SK-N-MC (cell line): ENCODE results near the gene SPOCD1.
"Not testable (repeated sequence)": the region's sequence is repeated elsewhere in the genome, so short reads cannot be mapped to it uniquely, and the experiment has no call there.

Source experiments
- DNase-seq: peaks from one replicate; pipeline ENCODE4 v3.0.0-alpha.2; 2011; ENCODE audit warnings: low read depth, low spot score
- H3K27ac ChIP-seq: fragments of 200-600 bp; sonication (generic); 2 replicates; pipeline ENCODE4 v1.5.1; 2016; ENCODE audit warnings: mixed run types
- H3K36me3 ChIP-seq: fragments of 200-600 bp; sonication (generic); 2 replicates; pipeline ENCODE4 v1.6.1; 2017; ENCODE audit warnings: antibody characterized with exemption, low read length, mixed read lengths; ENCODE audit not compliant: insufficient read depth
- H3K4me3 ChIP-seq: fragments of 200-600 bp; sonication (generic); 2 replicates; pipeline ENCODE4 v1.5.1; 2016
- H3K9ac ChIP-seq: fragments of 200-600 bp; sonication (generic); 2 replicates; pipeline ENCODE4 v1.8.0; 2017; ENCODE audit warnings: mixed run types, mixed read lengths; ENCODE audit not compliant: insufficient read length
- H3K9me3 ChIP-seq: fragments of 200-600 bp; sonication (generic); 2 replicates; pipeline ENCODE4 v1.6.1; 2017; ENCODE audit warnings: low read depth, mild to moderate bottlenecking, antibody characterized with exemption, low read length, moderate library complexity, mixed read lengths
- EZH2 ChIP-seq: fragments of 200-600 bp; sonication (generic); IDR thresholded peaks from one replicate; pipeline ENCODE4 v1.6.1; 2017; ENCODE audit warnings: antibody characterized with exemption
- FOXP2 ChIP-seq: optimal IDR thresholded peaks from 2 replicates; pipeline ENCODE3; 2011; ENCODE audit warnings: mild to moderate bottlenecking, moderate library complexity; ENCODE audit not compliant: insufficient read depth; ENCODE audit errors: extremely low read length, control extremely low read depth
- POLR2AphosphoS5 ChIP-seq: IDR thresholded peaks from 2 replicates; pipeline ENCODE4 v1.6.1; 2012; ENCODE audit warnings: mild to moderate bottlenecking, low read depth, low read length, borderline replicate concordance

SPOCD1 gene

DNA sequence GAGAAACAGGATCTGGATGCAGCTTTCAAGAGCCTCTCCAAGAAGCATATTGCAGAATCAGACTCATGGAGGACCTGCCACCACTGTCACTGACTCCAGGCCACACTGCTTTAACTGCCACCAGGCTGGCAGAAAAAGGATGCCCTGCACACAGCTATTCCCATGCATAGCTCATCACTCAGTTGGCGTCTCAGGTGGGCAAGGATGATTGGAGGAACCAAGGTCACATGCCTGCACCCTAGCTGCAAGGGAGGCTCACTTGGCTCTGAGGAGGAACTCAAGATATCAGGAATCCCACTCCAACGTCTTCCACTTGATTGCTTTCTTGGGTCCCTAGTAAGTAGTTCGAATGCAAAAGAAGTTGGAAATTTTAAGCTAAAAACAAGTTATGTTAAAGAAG is 19.6 kb upstream of the SPOCD1 start:
- Histone ChIP-seq H3K36me3 (no peaks in the 10 kb centered on the region), H3K9ac (no peak overlapping the region), H3K4me3 (no peak overlapping the region), H3K9me3 (no peaks in the 10 kb centered on the region), H3K27ac (no peak overlapping the region)
- no peak for DNase-seq
- TF ChIP-seq EZH2: no peak

DNA sequence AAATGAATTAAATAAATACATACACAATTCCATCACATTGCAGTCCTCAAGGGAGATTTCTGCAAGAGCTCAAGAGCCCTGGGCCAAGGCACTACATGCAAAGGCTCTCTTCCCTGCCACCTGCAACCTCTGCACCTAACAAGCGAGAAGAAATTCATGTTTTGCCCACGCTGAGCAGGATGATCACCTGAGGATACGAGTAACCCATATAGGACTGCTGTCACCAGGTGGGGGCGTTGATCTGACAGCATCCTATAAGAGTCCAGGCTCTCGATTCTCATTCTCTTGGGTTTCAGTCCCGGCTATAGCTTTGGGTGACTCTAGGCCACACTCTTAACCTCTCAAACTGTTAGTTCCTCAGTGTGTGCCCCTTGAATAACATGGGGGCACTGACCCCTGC is 18.7 kb upstream of the SPOCD1 start:
- H3K9me3 ChIP-seq: no peaks in the 10 kb centered on the region
- TF ChIP-seq FOXP2: no peak
- no peak for TF ChIP-seq POLR2AphosphoS5
- TF ChIP-seq EZH2: no peak
- H3K9ac ChIP-seq: no peak overlapping the region
- H3K4me3 ChIP-seq: no peak overlapping the region
- no peak for DNase-seq
- no peaks in the 10 kb centered on the region for H3K36me3 ChIP-seq
- no peak overlapping the region for H3K27ac ChIP-seq

DNA sequence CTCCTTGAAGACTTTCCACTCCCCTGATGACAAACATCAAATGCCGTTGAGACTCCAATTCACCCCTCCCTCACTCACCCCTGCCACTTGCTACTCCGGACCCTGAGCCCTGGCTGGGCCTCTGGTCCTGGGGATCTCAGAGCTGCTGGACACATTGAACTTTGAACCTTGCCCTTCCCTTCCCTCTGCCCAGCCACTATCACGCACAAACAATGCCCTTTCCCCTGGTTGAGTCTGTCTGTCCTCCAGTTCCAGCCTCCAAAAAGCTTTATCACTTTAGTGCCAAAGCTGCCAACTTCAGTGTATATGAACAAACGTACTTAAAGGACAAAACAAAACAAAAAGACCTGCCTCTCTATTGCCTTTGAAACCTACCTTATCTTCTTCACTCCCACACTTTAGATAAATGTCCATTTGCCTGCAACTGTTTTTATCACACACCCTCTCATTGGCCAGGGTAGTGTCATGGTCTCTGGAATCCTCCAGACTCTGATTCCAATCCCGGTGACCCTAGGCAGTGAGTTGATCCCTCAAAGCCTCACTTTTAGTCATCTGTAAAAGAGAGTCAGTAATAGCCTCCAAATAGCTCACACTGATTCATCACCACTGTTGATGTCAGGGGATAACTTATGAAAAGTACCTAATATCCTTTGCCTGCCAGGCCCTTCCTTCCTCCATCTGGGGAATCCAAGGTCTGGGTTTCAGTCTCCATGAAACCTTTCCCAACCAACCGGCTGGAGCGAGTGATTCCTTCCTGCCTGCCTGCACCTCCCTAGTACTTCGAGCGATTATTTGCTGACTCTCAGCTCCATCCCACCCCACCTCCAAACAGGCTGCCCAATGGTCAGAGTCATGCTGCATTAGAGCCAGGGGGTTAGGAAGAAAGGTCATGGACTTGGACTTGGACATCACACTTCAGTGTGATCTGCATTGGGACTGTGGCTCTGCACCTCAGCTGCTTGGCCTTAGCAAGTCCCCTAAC is 15.9 kb upstream of the SPOCD1 start:
- H3K4me3 ChIP-seq: no peak overlapping the region
- TF ChIP-seq POLR2AphosphoS5: no peak
- TF ChIP-seq EZH2: no peak
- TF ChIP-seq FOXP2: no peak
- no peak overlapping the region for H3K27ac ChIP-seq
- H3K9me3 ChIP-seq: no peaks in the 10 kb centered on the region
- no peak overlapping the region for H3K9ac ChIP-seq
- H3K36me3 ChIP-seq: no peaks in the 10 kb centered on the region
- no peak for DNase-seq

DNA sequence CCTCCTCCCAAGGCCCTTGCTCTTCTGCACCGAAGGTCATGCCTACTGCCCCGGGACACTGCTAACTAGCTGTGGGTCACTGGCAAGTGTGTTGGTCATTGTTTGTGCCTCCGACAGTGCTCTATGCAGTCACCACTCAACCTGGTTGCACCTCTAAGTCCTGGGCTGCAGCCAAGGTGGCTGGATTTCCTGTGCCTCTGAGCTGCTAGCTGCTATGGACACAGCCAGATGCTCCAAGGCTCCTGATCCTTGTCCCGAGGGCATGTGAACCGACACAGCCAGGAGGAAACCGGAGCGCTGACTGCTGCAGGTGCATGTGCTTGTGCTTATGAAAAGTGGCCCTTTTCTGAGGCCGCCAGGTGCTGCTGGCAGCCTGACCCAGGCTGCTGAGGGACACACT is 14.7 kb upstream of the SPOCD1 start:
- Histone ChIP-seq H3K4me3 (no peak overlapping the region), H3K9ac (no peak overlapping the region), H3K36me3 (no peaks in the 10 kb centered on the region), H3K9me3 (no peaks in the 10 kb centered on the region), H3K27ac (no peak overlapping the region)
- no peak for DNase-seq
- TF ChIP-seq FOXP2: no peak
- no peak for TF ChIP-seq EZH2
- no peak for TF ChIP-seq POLR2AphosphoS5

DNA sequence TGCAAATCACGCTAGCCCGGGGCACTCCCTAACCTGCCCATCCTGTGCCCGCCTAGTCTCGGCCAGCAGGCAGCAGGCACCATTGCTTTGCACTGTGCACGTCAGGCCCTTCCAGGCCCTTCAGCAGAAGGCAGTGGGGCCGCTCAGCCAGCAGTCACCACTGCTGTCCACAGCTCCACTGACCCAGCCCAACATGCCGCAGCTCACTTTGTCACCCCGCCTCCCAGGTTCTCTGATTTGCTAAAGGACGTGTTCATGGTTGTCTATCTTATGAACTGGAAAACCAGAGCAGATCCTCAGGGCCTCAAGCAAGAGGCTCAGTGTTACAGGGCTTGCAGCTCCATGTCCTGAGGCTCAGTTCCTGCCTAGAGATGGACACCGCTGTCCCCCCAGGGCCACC is 14.2 kb upstream of the SPOCD1 start:
- Histone ChIP-seq H3K4me3 (no peak overlapping the region), H3K9ac (no peak overlapping the region), H3K27ac (no peak overlapping the region), H3K9me3 (no peaks in the 10 kb centered on the region), H3K36me3 (no peaks in the 10 kb centered on the region)
- TF ChIP-seq FOXP2 (no peak), EZH2 (no peak), POLR2AphosphoS5 (no peak)
- DNase-seq: no peak

DNA sequence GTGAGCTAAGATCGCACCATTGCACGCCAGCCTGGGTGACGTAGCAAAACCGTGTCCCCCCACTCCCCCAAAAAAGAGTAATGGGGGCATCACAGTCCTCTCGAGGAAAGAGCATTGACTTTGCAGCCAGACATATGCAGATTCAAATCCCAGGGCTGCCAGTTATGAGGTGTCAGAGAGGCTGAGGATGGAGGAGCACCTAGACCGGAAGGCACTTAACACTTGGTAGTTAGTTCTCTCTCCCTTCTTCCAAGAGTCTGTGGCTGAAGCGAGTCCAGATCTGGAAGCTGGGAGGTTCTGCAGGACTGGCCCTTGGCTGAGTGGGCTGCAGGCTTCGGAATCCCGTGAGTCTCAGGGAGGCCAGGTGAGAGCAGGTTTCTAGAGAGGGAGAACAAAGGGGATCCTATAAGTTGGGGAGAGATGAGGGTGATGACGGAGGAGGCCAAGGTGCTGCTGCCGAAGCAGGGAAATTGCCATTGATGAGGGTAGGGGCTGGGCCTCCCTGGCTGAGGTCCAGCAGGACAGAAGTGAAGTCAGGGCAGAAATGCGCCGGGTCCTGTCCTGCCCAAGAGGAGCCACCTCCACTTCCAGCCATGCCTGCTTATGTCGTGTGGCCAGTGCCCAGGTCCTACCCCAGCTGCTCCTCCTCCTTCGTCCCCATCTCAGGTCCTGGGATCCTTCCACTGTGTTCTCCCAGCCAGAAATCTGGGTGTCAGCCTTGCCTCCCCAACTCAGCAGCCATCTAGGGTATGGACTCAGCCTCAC is 13.3 kb upstream of the SPOCD1 start:
- no peak for TF ChIP-seq EZH2
- no peak for TF ChIP-seq POLR2AphosphoS5
- TF ChIP-seq FOXP2: no peak
- no peak for DNase-seq
- Histone ChIP-seq H3K9me3 (no peaks in the 10 kb centered on the region), H3K36me3 (no peaks in the 10 kb centered on the region), H3K27ac (no peak overlapping the region), H3K4me3 (no peak overlapping the region), H3K9ac (no peak overlapping the region)

DNA sequence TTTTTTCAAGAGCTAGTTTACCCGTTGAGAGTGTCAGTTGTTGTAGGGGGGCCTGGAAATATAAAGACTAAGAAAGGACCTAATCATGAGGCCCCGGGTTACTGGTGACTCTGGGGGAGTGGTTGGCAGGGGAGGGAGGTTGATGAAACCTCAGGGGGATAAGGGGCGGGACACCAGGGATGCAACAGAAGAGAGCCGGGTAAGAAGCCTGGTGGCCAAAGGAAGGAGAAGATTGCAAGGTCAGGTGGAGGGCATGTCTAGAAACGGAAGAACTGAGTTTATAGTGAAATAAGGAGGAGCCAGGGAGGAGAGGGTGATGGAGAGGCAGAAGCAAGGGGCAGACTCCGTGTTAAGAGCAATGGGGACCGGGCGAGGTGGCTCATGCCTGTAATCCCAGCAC is 12.5 kb upstream of the SPOCD1 start:
- no peak overlapping the region for H3K4me3 ChIP-seq
- no peak for DNase-seq
- TF ChIP-seq FOXP2 (no peak), POLR2AphosphoS5 (no peak), EZH2 (no peak)
- H3K36me3 ChIP-seq: no peaks in the 10 kb centered on the region
- H3K9me3 ChIP-seq: no peaks in the 10 kb centered on the region
- no peak overlapping the region for H3K27ac ChIP-seq
- H3K9ac ChIP-seq: no peak overlapping the region

DNA sequence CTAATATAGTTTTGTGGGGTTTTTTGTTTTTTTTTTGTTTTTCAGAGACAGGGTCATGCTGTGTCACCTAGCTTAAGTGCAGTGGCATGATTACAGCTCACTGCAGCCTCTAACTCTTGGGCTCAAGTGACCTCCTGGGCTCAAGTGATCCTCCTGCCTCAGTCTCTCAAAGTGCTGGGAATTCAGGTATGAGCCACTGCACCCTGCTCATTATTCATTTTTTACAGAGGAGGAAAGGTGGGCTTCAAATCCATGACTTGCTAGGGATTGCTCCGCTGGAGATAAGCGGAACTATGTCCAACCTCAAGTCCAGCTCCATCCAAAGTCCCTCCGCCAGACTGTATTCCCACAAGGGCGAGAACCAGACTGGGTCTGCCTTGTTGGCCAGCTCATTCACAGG is 8.0 kb upstream of the SPOCD1 start:
- no peak for TF ChIP-seq FOXP2
- no peak for TF ChIP-seq POLR2AphosphoS5
- TF ChIP-seq EZH2: no peak
- no peaks in the 10 kb centered on the region for H3K9me3 ChIP-seq
- DNase-seq: no peak
- H3K4me3 ChIP-seq: no peak overlapping the region
- no peak overlapping the region for H3K9ac ChIP-seq
- H3K27ac ChIP-seq: no peak overlapping the region
- no peaks in the 10 kb centered on the region for H3K36me3 ChIP-seq

DNA sequence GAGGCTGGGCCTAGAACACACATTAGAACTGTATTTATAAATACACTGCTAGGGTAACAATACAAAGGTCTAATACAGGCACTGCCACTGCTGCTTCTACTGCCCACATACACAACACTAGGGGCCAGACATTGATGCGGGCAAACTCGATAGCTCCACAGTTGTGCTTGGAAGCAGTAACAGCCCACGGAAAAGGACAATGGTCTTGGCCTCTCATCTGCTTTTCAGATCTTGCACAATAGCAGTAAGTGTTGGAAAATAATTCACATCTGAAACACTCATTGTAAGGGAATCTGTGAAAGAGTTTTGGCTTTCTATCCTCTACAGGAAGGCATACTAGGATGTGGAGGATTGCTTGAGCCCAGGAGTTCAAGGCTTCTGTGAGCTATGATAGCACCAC is 6.9 kb upstream of the SPOCD1 start:
- Histone ChIP-seq H3K4me3 (no peak overlapping the region), H3K36me3 (no peaks in the 10 kb centered on the region), H3K9ac (no peak overlapping the region), H3K9me3 (no peaks in the 10 kb centered on the region), H3K27ac (no peak overlapping the region)
- TF ChIP-seq POLR2AphosphoS5 (no peak), EZH2 (no peak), FOXP2 (no peak)
- no peak for DNase-seq

DNA sequence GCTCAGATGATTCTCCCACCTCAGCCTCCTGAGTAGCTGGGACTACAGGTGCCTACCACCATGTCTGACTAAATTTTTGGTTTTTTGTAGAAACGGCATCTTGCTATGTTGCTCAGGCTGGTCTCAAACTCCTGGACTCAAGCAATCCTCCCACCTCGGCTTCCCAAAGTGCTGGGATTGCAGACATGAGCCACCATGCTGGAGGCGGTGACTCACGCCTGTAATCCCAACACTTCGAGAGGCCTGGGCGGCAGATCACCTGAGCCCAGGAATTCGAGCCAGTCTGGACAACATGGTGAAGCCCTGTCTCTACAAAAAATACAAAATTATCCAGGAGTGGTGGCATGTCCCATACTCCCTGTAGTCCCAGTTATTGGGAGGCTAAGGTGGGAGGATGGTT is 4.4 kb upstream of the SPOCD1 start:
- not testable (repeated sequence) for H3K36me3 ChIP-seq, H3K9me3 ChIP-seq, H3K9ac ChIP-seq, H3K4me3 ChIP-seq, DNase-seq, H3K27ac ChIP-seq
